DOHH2 (cell line): ENCODE results near the gene XIRP2.

Experiments
- H3F3A ChIP-seq: fragments of 200-600 bp; sonication (generic), shearing (Covaris generic); 2 replicates; pipeline ENCODE4 v1.6.0; 2016; ENCODE audit warnings: antibody characterized with exemption, mild to moderate bottlenecking; ENCODE audit not compliant: control insufficient read depth, insufficient read depth
- H3K27ac ChIP-seq: fragments of 200-600 bp; sonication (generic); 2 replicates; pipeline ENCODE4 v1.5.1; 2014; ENCODE audit warnings: low read depth, mild to moderate bottlenecking, low read length, moderate library complexity
- H3K27me3 ChIP-seq: fragments of 200-600 bp; sonication (generic); 2 replicates; pipeline ENCODE4 v1.6.1; 2014; ENCODE audit warnings: mild to moderate bottlenecking, low read length, mixed read lengths; ENCODE audit not compliant: control insufficient read depth
- H3K36me3 ChIP-seq: fragments of 200-600 bp; sonication (generic); 2 replicates; pipeline ENCODE4 v1.6.1; 2014; ENCODE audit warnings: mild to moderate bottlenecking, low read length, moderate library complexity, mixed read lengths; ENCODE audit not compliant: control insufficient read depth
- H3K4me1 ChIP-seq: fragments of 200-600 bp; sonication (generic); 2 replicates; pipeline ENCODE4 v1.6.1; 2014; ENCODE audit warnings: mild to moderate bottlenecking, low read length, mixed read lengths; ENCODE audit not compliant: control insufficient read depth
- H3K4me2 ChIP-seq: fragments of 200-600 bp; sonication (generic); 2 replicates; pipeline ENCODE4 v1.6.0; 2014; ENCODE audit warnings: mild to moderate bottlenecking, low read length, moderate library complexity
- H3K4me3 ChIP-seq: fragments of 200-600 bp; sonication (generic); 2 replicates; pipeline ENCODE4 v1.5.1; 2014; ENCODE audit warnings: mild to moderate bottlenecking, low read length, mixed read lengths
- H3K79me2 ChIP-seq: fragments of 200-600 bp; sonication (generic); 2 replicates; pipeline ENCODE4 v1.6.1; 2014; ENCODE audit warnings: mild to moderate bottlenecking, low read length, mixed read lengths; ENCODE audit not compliant: control insufficient read depth
- H3K9me2 ChIP-seq: fragments of 200-600 bp; sonication (generic); replicated peaks from 2 replicates; pipeline ENCODE4 v1.6.1; 2014; ENCODE audit warnings: mild to moderate bottlenecking, low read length, mixed read lengths; ENCODE audit not compliant: control insufficient read depth
- H3K9me3 ChIP-seq: fragments of 200-600 bp; sonication (generic); 2 replicates; pipeline ENCODE4 v1.6.1; 2014; ENCODE audit warnings: antibody characterized with exemption, low read length, mixed read lengths; ENCODE audit not compliant: control insufficient read depth, insufficient read depth
- H4K20me1 ChIP-seq: fragments of 200-600 bp; sonication (generic); 2 replicates; pipeline ENCODE4 v1.6.0; 2014; ENCODE audit warnings: low read depth, mild to moderate bottlenecking, antibody characterized with exemption, low read length, moderate library complexity; ENCODE audit not compliant: control insufficient read depth, insufficient read depth
- EZH2phosphoT487 ChIP-seq: fragments of 200-600 bp; sonication (generic); IDR thresholded peaks from 2 replicates; pipeline ENCODE4 v1.6.1; 2017; ENCODE audit warnings: borderline replicate concordance, mild to moderate bottlenecking, antibody characterized with exemption, low read length, moderate library complexity, mixed read lengths
- TF ChIP-seq, protein P1 (sequence below): fragments of 200-600 bp; sonication (generic); IDR thresholded peaks from one replicate; pipeline ENCODE4 v1.5.1; 2014; ENCODE audit warnings: antibody characterized with exemption, mild to moderate bottlenecking, low read depth, low read length; ENCODE audit not compliant: poor library complexity, severe bottlenecking

XIRP2 gene

DNA sequence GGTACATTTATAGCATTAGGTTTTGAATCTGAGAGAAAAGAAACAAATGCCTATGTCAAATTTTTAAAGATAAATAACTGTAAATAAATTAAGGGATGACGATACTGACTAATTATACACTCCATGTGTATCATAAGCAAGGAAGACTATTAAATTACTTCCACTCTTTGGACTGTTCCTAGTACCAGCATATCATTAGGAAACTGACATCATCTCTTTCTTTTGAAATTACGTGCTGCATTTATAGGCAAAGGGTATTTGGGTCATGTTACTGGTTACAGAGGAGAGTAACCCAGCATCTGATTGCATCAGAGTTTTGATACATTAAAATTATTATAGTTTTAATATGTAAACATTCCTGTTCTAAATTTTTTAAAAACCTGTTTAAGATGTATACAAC is 309.7 kb downstream of the XIRP2 start:
- Histone ChIP-seq H3K36me3 (no peaks in the 10 kb centered on the region), H3K4me3 (no peak overlapping the region), H3K27ac (no peak overlapping the region), H3K9me2 (no peaks in the 10 kb centered on the region), H3K79me2 (no peaks in the 10 kb centered on the region), H3K27me3 (peaks cover 2% of the 10 kb centered on the region; the same call in 1 of the 2 replicates), H3F3A (no peaks in the 10 kb centered on the region), H3K4me2 (no peak overlapping the region), H4K20me1 (no peaks in the 10 kb centered on the region), H3K4me1 (no peaks in the 10 kb centered on the region), H3K9me3 (no peaks in the 10 kb centered on the region)
- no peak for TF ChIP-seq EZH2phosphoT487
- TF ChIP-seq, protein P1, sequence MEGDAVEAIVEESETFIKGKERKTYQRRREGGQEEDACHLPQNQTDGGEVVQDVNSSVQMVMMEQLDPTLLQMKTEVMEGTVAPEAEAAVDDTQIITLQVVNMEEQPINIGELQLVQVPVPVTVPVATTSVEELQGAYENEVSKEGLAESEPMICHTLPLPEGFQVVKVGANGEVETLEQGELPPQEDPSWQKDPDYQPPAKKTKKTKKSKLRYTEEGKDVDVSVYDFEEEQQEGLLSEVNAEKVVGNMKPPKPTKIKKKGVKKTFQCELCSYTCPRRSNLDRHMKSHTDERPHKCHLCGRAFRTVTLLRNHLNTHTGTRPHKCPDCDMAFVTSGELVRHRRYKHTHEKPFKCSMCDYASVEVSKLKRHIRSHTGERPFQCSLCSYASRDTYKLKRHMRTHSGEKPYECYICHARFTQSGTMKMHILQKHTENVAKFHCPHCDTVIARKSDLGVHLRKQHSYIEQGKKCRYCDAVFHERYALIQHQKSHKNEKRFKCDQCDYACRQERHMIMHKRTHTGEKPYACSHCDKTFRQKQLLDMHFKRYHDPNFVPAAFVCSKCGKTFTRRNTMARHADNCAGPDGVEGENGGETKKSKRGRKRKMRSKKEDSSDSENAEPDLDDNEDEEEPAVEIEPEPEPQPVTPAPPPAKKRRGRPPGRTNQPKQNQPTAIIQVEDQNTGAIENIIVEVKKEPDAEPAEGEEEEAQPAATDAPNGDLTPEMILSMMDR = no peak

DNA sequence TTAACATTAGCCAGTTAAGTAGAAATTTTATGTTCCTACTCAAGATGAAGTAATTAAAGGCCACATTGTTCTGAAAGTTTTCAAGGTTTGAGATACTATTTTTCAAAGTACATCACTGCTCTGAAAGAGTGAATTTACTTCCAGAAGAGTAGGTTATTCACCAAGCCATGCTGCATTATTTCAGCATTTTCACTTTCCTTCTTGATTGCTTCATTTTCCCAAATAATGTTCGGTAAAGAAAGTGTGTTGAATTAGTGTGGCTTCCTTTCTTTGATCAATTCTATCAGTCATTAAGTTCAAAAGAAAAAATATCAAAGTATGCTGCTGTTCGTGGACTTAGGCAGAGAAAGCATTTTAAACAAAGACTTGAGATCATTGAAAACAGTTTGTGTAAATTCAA is 310.3 kb downstream of the XIRP2 start:
- Histone ChIP-seq H3K36me3 (no peaks in the 10 kb centered on the region), H3K9me3 (no peaks in the 10 kb centered on the region), H3F3A (no peaks in the 10 kb centered on the region), H4K20me1 (no peaks in the 10 kb centered on the region), H3K4me1 (no peaks in the 10 kb centered on the region), H3K27ac (no peak overlapping the region), H3K4me2 (no peak overlapping the region), H3K27me3 (peaks cover 2% of the 10 kb centered on the region; the same call in 1 of the 2 replicates), H3K4me3 (no peak overlapping the region), H3K9me2 (no peaks in the 10 kb centered on the region), H3K79me2 (no peaks in the 10 kb centered on the region)
- TF ChIP-seq, protein P1 = no peak
- TF ChIP-seq EZH2phosphoT487 = no peak

DNA sequence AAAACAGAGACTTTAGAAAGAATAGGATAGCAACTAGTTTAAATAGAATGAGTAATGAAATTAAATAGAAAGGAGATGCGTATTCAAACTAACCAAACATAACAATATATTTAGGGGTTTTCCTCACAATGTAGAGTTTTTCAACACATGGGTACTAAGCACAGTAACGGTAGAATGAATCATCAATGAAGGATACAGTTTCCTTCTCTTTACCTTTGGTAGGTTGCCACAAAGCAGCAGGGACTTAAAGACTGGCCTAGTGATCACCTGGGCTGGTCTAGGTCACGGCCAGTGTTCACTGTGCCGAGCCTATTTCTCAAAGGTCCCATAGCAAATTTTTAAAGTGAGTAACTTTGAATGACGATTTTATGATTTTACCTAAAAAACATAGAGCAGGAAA is 311.7 kb downstream of the XIRP2 start:
- H3K27me3 ChIP-seq = peaks cover 2% of the 10 kb centered on the region; the same call in 1 of the 2 replicates

More for the DNA sequence above, 311.7 kb downstream of the XIRP2 start:
- H3K79me2 ChIP-seq = no peaks in the 10 kb centered on the region
- no peaks in the 10 kb centered on the region for H3F3A ChIP-seq
- H3K4me3 ChIP-seq = no peak overlapping the region
- no peaks in the 10 kb centered on the region for H3K36me3 ChIP-seq
- no peaks in the 10 kb centered on the region for H3K9me3 ChIP-seq
- H4K20me1 ChIP-seq = no peaks in the 10 kb centered on the region
- TF ChIP-seq, protein P1 = no peak
- no peak for TF ChIP-seq EZH2phosphoT487
- H3K27ac ChIP-seq = no peak overlapping the region
- no peaks in the 10 kb centered on the region for H3K9me2 ChIP-seq
- no peak overlapping the region for H3K4me2 ChIP-seq
- H3K4me1 ChIP-seq = no peaks in the 10 kb centered on the region
